K562 (cell line): Measurements from ENCODE around the gene STX19. TPM values are rescaled to one million over a fixed set of nuclear protein-coding genes. Genes with fewer than 3 reads are reported as not detected.

Source experiments
- ATAC-seq: fragments of 200-7000 bp; cut with Tn5 transposase; 3 replicates; pipeline ENCODE4 v1.9.1; 2020; ENCODE audit warnings: moderate library complexity
- BruUV-seq: library from RNA; stranded (reverse); fragments of 400-500 nt; replicated peaks from 2 replicates; lab custom pipeline; 2021; lab: Mats Ljungman, UMichigan
- CTCF ChIA-PET: fragments of 300-600 bp; formaldehyde crosslinking; extraction: SDS; loops from one replicate; lab custom pipeline; 2021; ENCODE audit warnings: low intra/inter-chr PET ratio; lab: Yijun Ruan, JAX
- POLR2A ChIA-PET: fragments of 300-600, 350-650 bp; sonication (Branson Sonifier 250); formaldehyde crosslinking; extraction: SDS; loops from one replicate; lab custom pipeline; 2021; ENCODE audit warnings: antibody characterized with exemption, inconsistent platforms; lab: Yijun Ruan, JAX
- DNase-seq, 4 experiments: peaks; one replicate each; pipeline versions ENCODE4 v3.0.0 to v3.0.0-alpha.2; 2011 to 2018; ENCODE audit warnings: low spot score in 3 of 4, mixed read lengths in 3 of 4; ENCODE audit errors: extremely low read depth in 1 of 4
- FAIRE-seq: peaks from 2 replicates; lab custom pipeline; 2011; peaks lifted over from hg19 to GRCh38; lab: Jason Lieb, UNC
- H2AFZ ChIP-seq: 2 replicates; pipeline ENCODE4 v1.6.0; 2011; ENCODE audit warnings: low read depth, low read length, control low read depth, inconsistent platforms
- H3K27ac ChIP-seq: fragments of 200-600 bp; 3 replicates; pipeline ENCODE4 v1.8.0; 2011; ENCODE audit warnings: low read depth, mild to moderate bottlenecking, control low read depth, inconsistent platforms, low read length, moderate library complexity, mixed read lengths; ENCODE audit errors: extremely low read depth
- H3K27me3 ChIP-seq, 2 experiments: fragments of 300-600 bp in 1 of 2; 2 replicates in 1 of 2; 3 replicates in 1 of 2; pipeline versions ENCODE4 v1.6.0 to v1.8.0; 2011; ENCODE audit warnings: inconsistent platforms in 2 of 2, low read length in 2 of 2, mild to moderate bottlenecking in 1 of 2, mixed read lengths in 1 of 2, moderate library complexity in 1 of 2; ENCODE audit not compliant: control insufficient read depth in 2 of 2, insufficient read depth in 2 of 2
- H3K36me3 ChIP-seq: fragments of 300-600 bp; 3 replicates; pipeline ENCODE4 v1.8.0; 2011; ENCODE audit warnings: mild to moderate bottlenecking, low read length, inconsistent platforms; ENCODE audit not compliant: control insufficient read depth, insufficient read depth
- H3K4me1 ChIP-seq, 2 experiments: fragments of 200-600 bp in 1 of 2; replicated peaks in 1 of 2; 2 replicates in 1 of 2; 3 replicates in 1 of 2; pipeline versions ENCODE4 v1.5.1 to v1.8.0; 2011; ENCODE audit warnings: inconsistent platforms in 2 of 2, low read length in 2 of 2, mild to moderate bottlenecking in 1 of 2, mixed read lengths in 1 of 2, moderate library complexity in 1 of 2; ENCODE audit not compliant: control insufficient read depth in 2 of 2, insufficient read depth in 2 of 2
- H3K4me2 ChIP-seq: 2 replicates; pipeline ENCODE4 v1.6.1; 2011; ENCODE audit warnings: low read length, control low read depth, inconsistent platforms, mixed read lengths; ENCODE audit not compliant: insufficient read depth
- H3K4me3 ChIP-seq: fragments of 200-600 bp; sonication (generic), shearing (Covaris generic); 2 replicates; pipeline ENCODE4 v1.5.1; 2016; ENCODE audit warnings: control low read depth, inconsistent platforms
- H3K79me2 ChIP-seq: fragments of 200-600 bp; 3 replicates; pipeline ENCODE4 v1.8.0; 2011; ENCODE audit warnings: low read length, inconsistent platforms; ENCODE audit not compliant: control insufficient read depth, insufficient read depth
- H3K9ac ChIP-seq, 2 experiments: 2 replicates each; pipeline versions ENCODE4 v1.6.0 to v1.6.1; 2011; ENCODE audit warnings: low read depth in 2 of 2, low read length in 2 of 2, control low read depth in 1 of 2, inconsistent platforms in 1 of 2, mild to moderate bottlenecking in 1 of 2, mixed read lengths in 1 of 2; ENCODE audit not compliant: insufficient read depth in 1 of 2
- H3K9me1 ChIP-seq: one replicate; pipeline ENCODE4 v1.6.0; 2011; ENCODE audit warnings: inconsistent platforms, mild to moderate bottlenecking, low read length, moderate library complexity; ENCODE audit not compliant: control insufficient read depth, insufficient read depth
- H3K9me3 ChIP-seq: replicated peaks from 2 replicates; pipeline ENCODE4 v1.5.1; 2011; ENCODE audit warnings: low read depth, low read length, inconsistent platforms; ENCODE audit not compliant: control insufficient read depth, insufficient read depth
- H4K20me1 ChIP-seq: replicated peaks from 2 replicates; pipeline ENCODE4 v1.6.1; 2011; ENCODE audit warnings: low read length, inconsistent platforms, mixed read lengths; ENCODE audit not compliant: control insufficient read depth, insufficient read depth
- ASH1L ChIP-seq: fragments of 450-650 bp; IDR thresholded peaks from 2 replicates; pipeline ENCODE4 v1.6.1; 2018; ENCODE audit warnings: borderline replicate concordance, mild to moderate bottlenecking, low read depth; ENCODE audit not compliant: partially characterized antibody
- BMI1 ChIP-seq: fragments of 150-350 bp; IDR thresholded peaks from 2 replicates; pipeline ENCODE4 v1.6.1; 2014; ENCODE audit warnings: low read length
- CSDE1 ChIP-seq, 2 experiments: fragments of 450-650 bp; IDR thresholded peaks; 2 replicates each; pipeline ENCODE4 v1.6.1; 2016; ENCODE audit warnings: mild to moderate bottlenecking in 1 of 2
- EWSR1 ChIP-seq: fragments of 450-650 bp; IDR thresholded peaks from 2 replicates; pipeline ENCODE4 v1.6.1; 2018; ENCODE audit warnings: borderline replicate concordance, mild to moderate bottlenecking, low read depth, moderate library complexity; ENCODE audit not compliant: partially characterized antibody
- KDM4B ChIP-seq, 2 experiments: fragments of 450-650 bp in 1 of 2; sonication (generic) in 1 of 2; IDR thresholded peaks; 2 replicates each; pipeline ENCODE4 v1.6.1; 2016 to 2017; ENCODE audit warnings: borderline replicate concordance in 2 of 2, antibody characterized with exemption in 1 of 2, low read depth in 1 of 2, mild to moderate bottlenecking in 1 of 2
- MNT ChIP-seq, 2 experiments: fragments of 450-650 bp; conservative IDR thresholded peaks; 2 replicates each; pipeline ENCODE4 v1.6.1; 2017; ENCODE audit warnings: mild to moderate bottlenecking in 2 of 2, moderate library complexity in 2 of 2
- MTA1 ChIP-seq: fragments of 450-650 bp; IDR thresholded peaks from 2 replicates; pipeline ENCODE4 v1.6.1; 2017; ENCODE audit warnings: borderline replicate concordance
- PATZ1 ChIP-seq: fragments of 250-450 bp; sonication (Bioruptor Pico); IDR thresholded peaks from 2 replicates; pipeline ENCODE4 v1.5.0; 2020; ENCODE audit warnings: mild to moderate bottlenecking, borderline replicate concordance
- SIN3A ChIP-seq, 2 experiments: fragments of 150-350 bp in 1 of 2; IDR thresholded peaks; 2 replicates each; pipeline ENCODE4 v1.6.1; 2011 to 2016; ENCODE audit warnings: borderline replicate concordance in 2 of 2, low read depth in 2 of 2, low read length in 2 of 2, mild to moderate bottlenecking in 2 of 2, moderate library complexity in 2 of 2; ENCODE audit not compliant: control insufficient read depth in 1 of 2
- YY1 ChIP-seq, 3 experiments: IDR thresholded peaks; 2 replicates each; pipeline ENCODE4 v1.6.1; 2011; ENCODE audit warnings: low read length in 2 of 3, mild to moderate bottlenecking in 2 of 3, moderate library complexity in 2 of 3, borderline replicate concordance in 1 of 3, control low read depth in 1 of 3, low read depth in 1 of 3; ENCODE audit not compliant: insufficient read depth in 3 of 3, insufficient replicate concordance in 2 of 3, control insufficient read depth in 1 of 3, insufficient read length in 1 of 3; ENCODE audit errors: extremely low read depth in 1 of 3
- WGBS: fragments of 100-300 bp; shearing (Covaris generic); methylation state at CpG from one replicate; pipeline ENCODE4 v1.1.6; 2016; ENCODE audit warnings: low coverage, mixed read lengths; ENCODE audit not compliant: insufficient coverage; ENCODE audit errors: missing lambda C conversion rate; 5-methylcytosine and 5-hydroxymethylcytosine counted together
- in situ Hi-C: fragments of 300-500 bp; cut with MboI; formaldehyde crosslinking; loops from 4 replicates; pipeline ENCODE4 v1.15.0; 2018; ENCODE audit warnings: inconsistent platforms, mixed read lengths
- intact Hi-C: fragments of 100-400 bp; cut with micrococcal nuclease; formaldehyde crosslinking; loops from 2 replicates; pipeline ENCODE4 v1.14.2; 2022
- polyA plus RNA-seq, 8 experiments: library from polyadenylated mRNA; depleted of rRNA in 4 of 8; stranded (reverse) in 5 of 8; unstranded in 3 of 8; fragments of >200 nt; fragmentation: Nextera tagmentation in 2 of 8; fragmentation: Illumina TruSeq in 1 of 8; extraction: Ambion mirVana in 2 of 8; extraction: Trizol in 1 of 8; gene quantifications; 2 replicates each; pipeline versions ENCODE4 v1.2.1 to v1.2.3, GENCODE V29; 2011 to 2014; ENCODE audit warnings: inconsistent platforms in 1 of 8, missing spikeins in 1 of 8
- total RNA-seq, 7 experiments: library from RNA; depleted of rRNA in 6 of 7; stranded (reverse); fragments of >200 nt in 6 of 7; fragmentation: Illumina TruSeq in 2 of 7; extraction: Trizol in 2 of 7; gene quantifications; 2 replicates each; pipeline versions ENCODE4 v1.2.1 to v1.2.3, GENCODE V29; 2011 to 2021; ENCODE audit warnings: low replicate concordance in 1 of 7
- TF ChIP-seq, protein P1 (sequence below): fragments of 450-650 bp; IDR thresholded peaks from 2 replicates; pipeline ENCODE4 v1.6.1; 2014; ENCODE audit warnings: low read depth, mild to moderate bottlenecking, moderate library complexity, borderline replicate concordance

The STX19 gene
- total and polyA plus RNA-seq, 9 of the 15 experiments (the other 6 are each of a cell fraction or from before 2014, with no cell fraction given) = 0.04 TPM; not detected in 8

DNA sequence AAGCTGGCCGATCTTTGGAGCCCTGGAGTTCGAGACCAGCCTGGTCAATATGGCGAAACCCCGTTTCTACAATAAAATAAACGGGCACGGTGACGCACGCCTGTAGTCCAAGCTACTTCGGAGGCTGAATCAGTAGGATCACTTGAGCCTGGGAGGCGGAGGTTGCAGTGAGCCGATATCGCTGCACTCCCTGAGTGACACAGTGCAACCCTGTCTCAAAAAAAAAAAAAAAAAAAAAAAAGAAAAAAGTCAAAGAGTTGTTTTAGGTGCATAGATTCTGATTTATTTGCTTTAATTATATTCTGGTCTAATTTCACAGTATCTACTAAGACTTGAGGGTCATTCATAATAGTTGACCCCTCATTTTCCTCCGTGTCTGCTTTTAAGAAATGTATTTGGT lies 46.7 kb downstream of the STX19 start (continued):
- TF ChIP-seq KDM4B (IDR thresholded peaks at IDR 0.05; ENCODE audit: borderline replicate concordance in 2 of 2, low read depth in 1 of 2) (no peak), PATZ1 (CRISPR knock-in tag) (no peak)
- TF ChIP-seq, protein P1, sequence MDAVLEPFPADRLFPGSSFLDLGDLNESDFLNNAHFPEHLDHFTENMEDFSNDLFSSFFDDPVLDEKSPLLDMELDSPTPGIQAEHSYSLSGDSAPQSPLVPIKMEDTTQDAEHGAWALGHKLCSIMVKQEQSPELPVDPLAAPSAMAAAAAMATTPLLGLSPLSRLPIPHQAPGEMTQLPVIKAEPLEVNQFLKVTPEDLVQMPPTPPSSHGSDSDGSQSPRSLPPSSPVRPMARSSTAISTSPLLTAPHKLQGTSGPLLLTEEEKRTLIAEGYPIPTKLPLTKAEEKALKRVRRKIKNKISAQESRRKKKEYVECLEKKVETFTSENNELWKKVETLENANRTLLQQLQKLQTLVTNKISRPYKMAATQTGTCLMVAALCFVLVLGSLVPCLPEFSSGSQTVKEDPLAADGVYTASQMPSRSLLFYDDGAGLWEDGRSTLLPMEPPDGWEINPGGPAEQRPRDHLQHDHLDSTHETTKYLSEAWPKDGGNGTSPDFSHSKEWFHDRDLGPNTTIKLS = no peak

DNA sequence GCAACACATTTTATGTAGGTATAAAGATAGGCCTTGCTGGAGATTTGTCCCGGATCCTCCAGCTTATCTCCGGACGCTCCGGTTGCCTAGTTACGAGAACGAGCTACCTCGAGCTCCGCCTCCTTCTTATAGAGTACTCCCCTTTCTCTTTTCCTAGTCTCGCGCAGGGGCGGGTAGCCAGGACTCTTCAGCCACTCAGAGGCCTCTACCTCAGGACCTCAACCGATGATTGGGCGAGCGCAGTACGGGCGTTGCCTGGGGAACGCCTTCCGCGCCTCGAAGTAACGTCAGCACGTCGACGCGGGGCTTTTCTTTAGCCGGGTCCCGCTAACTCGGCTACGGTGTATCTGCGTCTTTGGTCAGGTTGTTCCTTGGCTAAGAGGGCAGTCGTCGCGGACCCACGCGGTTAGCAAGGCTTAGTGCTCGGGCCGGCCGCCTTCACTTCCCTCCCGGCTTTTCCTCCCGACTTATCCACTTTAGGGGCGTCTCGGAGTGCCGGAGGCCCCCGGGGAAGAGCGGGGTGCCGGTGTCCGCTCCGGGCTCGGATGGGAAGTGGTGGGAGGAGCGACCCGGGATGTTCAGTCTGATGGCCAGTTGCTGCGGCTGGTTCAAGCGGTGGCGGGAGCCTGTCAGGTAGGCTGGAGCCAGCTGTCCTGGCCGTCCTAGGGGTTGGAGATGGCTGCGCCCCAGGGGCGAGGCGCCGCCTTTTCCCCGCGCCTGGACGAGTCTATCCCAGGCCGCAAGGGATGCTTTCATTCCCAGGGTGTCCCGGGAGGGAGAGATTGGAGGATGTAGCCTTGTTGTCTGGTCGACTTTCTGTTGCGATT lies 48.3 kb downstream of the STX19 start, which contains the start of gene ARL13B:
Gene ARL13B, plus strand, starts transcription at position 306 of the 827 bp plus-strand sequence. Its CDS starts 269 bp downstream, at position 575.
- no peaks in the 10 kb centered on the region for H4K20me1 ChIP-seq
- H2AFZ ChIP-seq = peak within 1 kb of the TSS; percentile 90
- peak within 1 kb of the TSS; percentile 82 for H3K27ac ChIP-seq
- intact Hi-C loops = no loop called here
- H3K27me3 ChIP-seq = no peaks in the 10 kb centered on the region
- H3K4me3 ChIP-seq = peak within 1 kb of the TSS; percentile 88
- WGBS = under 1% methylated on average over 45 of the region's 66 CpGs
- H3K4me1 ChIP-seq = peaks cover 8 to 12% of the 10 kb centered on the region in 2 experiments; a peak in 3 of 5 replicates
- DNase-seq (peak; percentile 86 to 96 (median 90)), FAIRE-seq (peak; percentile 97), ATAC-seq (peak; percentile 96)
- H3K9ac ChIP-seq = peak within 1 kb of the TSS; percentile 63 to 91
- no peaks in the 10 kb centered on the region for H3K36me3 ChIP-seq
- in situ Hi-C loops = no loop called here
- TSS peak; percentile 66 for BruUV-seq
- H3K9me3 ChIP-seq = no peaks in the 10 kb centered on the region
- no peaks in the 10 kb centered on the region for H3K9me1 ChIP-seq
- H3K4me2 ChIP-seq = peak within 1 kb of the TSS; percentile 79
- POLR2A ChIA-PET = interaction anchor here (0.9 to 2.3 kb wide), 3 partner anchors 9 to 83 kb away, joined by 3 to 7 read pairs (median 3); no protein-coding TSS in a partner anchor
- CTCF ChIA-PET = no interaction called here
- peaks cover 47% of the 10 kb centered on the region for H3K79me2 ChIP-seq
- TF ChIP-seq MTA1 (peak; percentile 71; the same call in 1 of the 2 replicates), MNT (conservative IDR thresholded peaks at IDR 0.05) (peak; percentile 25 to 71; a peak in 3 of 4 replicates), BMI1 (peak; percentile 79), CSDE1 (IDR thresholded peaks at IDR 0.05) (peak in 1 of 2 experiments; percentile 78; a peak in 2 of 4 replicates), YY1 (IDR thresholded peaks at IDR 0.05; ENCODE audit: borderline replicate concordance in 1 of 3, control insufficient read depth in 1 of 3, extremely low read depth in 1 of 3, insufficient read depth in 3 of 3, insufficient read length in 1 of 3, insufficient replicate concordance in 2 of 3, low read depth in 1 of 3, low read length in 2 of 3) (peak in 1 of 3 experiments; percentile 31), SIN3A (IDR thresholded peaks at IDR 0.05; ENCODE audit: borderline replicate concordance in 2 of 2, control insufficient read depth in 1 of 2, low read depth in 2 of 2, low read length in 2 of 2) (peak; percentile 44 to 72; a peak in 2 of 4 replicates), ASH1L (peak; percentile 78), EWSR1 (no peak)
